Esophagus (tissue), 2 donors: ENCODE data around the gene HIF1A. TPM values are rescaled to one million over a fixed set of nuclear protein-coding genes. Genes with fewer than 3 reads are reported as not detected.
"Not testable (repeated sequence)": the region's sequence is repeated elsewhere in the genome, so short reads cannot be mapped to it uniquely, and the experiment has no call there.

Experiments used
- H3K27ac ChIP-seq, 2 donors: one replicate each; pipeline ENCODE4 v1.5.1; 2013; ENCODE audit warnings: low read depth in 2 of 2, mild to moderate bottlenecking in 2 of 2, inconsistent platforms in 1 of 2, low read length in 1 of 2, moderate library complexity in 1 of 2
- H3K27me3 ChIP-seq, 2 donors: one replicate each; pipeline ENCODE4 v1.6.1; 2013; ENCODE audit warnings: low read length in 2 of 2, control low read depth in 1 of 2, mild to moderate bottlenecking in 1 of 2; ENCODE audit not compliant: insufficient read depth in 2 of 2, control insufficient read depth in 1 of 2
- H3K36me3 ChIP-seq, 2 donors: one replicate each; pipeline ENCODE4 v1.6.1; 2013; ENCODE audit warnings: low read length in 1 of 2; ENCODE audit not compliant: control insufficient read depth in 2 of 2, insufficient read depth in 2 of 2
- H3K4me1 ChIP-seq, 2 donors: one replicate each; pipeline ENCODE4 v1.6.1; 2013; ENCODE audit warnings: low read length in 1 of 2; ENCODE audit not compliant: control insufficient read depth in 2 of 2, insufficient read depth in 2 of 2
- H3K4me3 ChIP-seq, 2 donors: one replicate each; pipeline ENCODE4 v1.5.1; 2013; ENCODE audit warnings: low read length in 2 of 2, mild to moderate bottlenecking in 2 of 2, low read depth in 1 of 2, moderate library complexity in 1 of 2
- H3K9me3 ChIP-seq, 2 donors: one replicate each; pipeline ENCODE4 v1.6.1; 2013; ENCODE audit warnings: mild to moderate bottlenecking in 2 of 2, low read depth in 1 of 2, low read length in 1 of 2, moderate library complexity in 1 of 2; ENCODE audit not compliant: control insufficient read depth in 2 of 2, insufficient read depth in 1 of 2
- WGBS, 2 donors: extraction: QIAGEN DNeasy Blood & Tissue Kit; methylation state at CpG; one replicate each; pipeline ENCODE4 v1.1.7; 2013; 5-methylcytosine and 5-hydroxymethylcytosine counted together
- polyA plus RNA-seq, 2 donors: library from polyadenylated mRNA; stranded (reverse); fragments of 200-250 nt; gene quantifications; one replicate each; pipeline ENCODE4 v1.2.3, GENCODE V29; 2013
- donor health status: healthy with polysubstance abuse.
- donor health status: Bipolar disorder and iron deficiency.

HIF1A gene
- polyA plus RNA-seq, 2 donors = 23.4 to 47.5 TPM

- H3K36me3 ChIP-seq = no peaks in the 10 kb centered on the region
- no peaks in the 10 kb centered on the region for H3K9me3 ChIP-seq
- no peak overlapping the region for H3K4me3 ChIP-seq
- no peaks in the 10 kb centered on the region for H3K4me1 ChIP-seq
- 39% methylated on average over 3 of the region's 3 CpGs for WGBS, 2 donors
- no peaks in the 10 kb centered on the region for H3K27me3 ChIP-seq
- H3K27ac ChIP-seq = no peak overlapping the region
Observed at GRCh38 chr14:61703342-61704129, 8.2 kb downstream of the HIF1A start.

GRCh38 chr14:61704554-61704953 is 9.2 kb downstream of the HIF1A start:
- Histone ChIP-seq H3K27ac (no peak overlapping the region), H3K9me3 (no peaks in the 10 kb centered on the region), H3K27me3 (no peaks in the 10 kb centered on the region), H3K4me3 (no peak overlapping the region), H3K36me3 (no peaks in the 10 kb centered on the region), H3K4me1 (no peaks in the 10 kb centered on the region)
- WGBS, 2 donors = 71 to 83% methylated on average over 3 of the region's 3 CpGs

- Histone ChIP-seq H3K27me3 (no peaks in the 10 kb centered on the region), H3K4me1 (no peaks in the 10 kb centered on the region), H3K9me3 (no peaks in the 10 kb centered on the region), H3K27ac (no peak overlapping the region), H3K4me3 (no peak overlapping the region), H3K36me3 (no peaks in the 10 kb centered on the region)
- WGBS, 2 donors = 75 to 78% methylated on average over 1 of the region's 1 CpG
Observed at GRCh38 chr14:61705017-61705416, 9.7 kb downstream of the HIF1A start.

GRCh38 chr14:61706096-61706690 is 10.9 kb downstream of the HIF1A start:
- WGBS, 2 donors = 53 to 68% methylated on average over 3 of the region's 3 CpGs
- Histone ChIP-seq H3K4me3 (no peak overlapping the region), H3K27ac (no peak overlapping the region), H3K27me3 (no peaks in the 10 kb centered on the region), H3K36me3 (no peaks in the 10 kb centered on the region), H3K4me1 (no peaks in the 10 kb centered on the region), H3K9me3 (no peaks in the 10 kb centered on the region)

DNA sequence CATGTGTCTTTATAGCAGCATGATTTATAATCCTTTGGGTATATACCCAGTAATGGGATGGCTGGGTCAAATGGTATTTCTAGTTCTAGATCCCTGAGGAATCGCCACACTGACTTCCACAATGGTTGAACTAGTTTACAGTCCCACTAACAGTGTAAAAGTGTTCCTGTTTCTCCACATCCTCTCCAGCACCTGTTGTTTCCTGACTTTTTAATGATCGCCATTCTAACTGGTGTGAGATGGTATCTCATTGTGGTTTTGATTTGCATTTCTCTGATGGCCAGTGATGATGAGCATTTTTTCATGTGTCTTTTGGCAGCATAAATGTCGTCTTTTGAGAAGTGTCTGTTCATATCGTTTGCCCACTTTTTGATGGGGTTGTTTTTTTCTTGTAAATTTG is 12.5 kb downstream of the HIF1A start:
- H3K4me1 ChIP-seq, H3K27me3 ChIP-seq, H3K36me3 ChIP-seq, H3K4me3 ChIP-seq, H3K9me3 ChIP-seq, H3K27ac ChIP-seq: not testable (repeated sequence)
- 91 to 92% methylated on average over 2 of the region's 4 CpGs for WGBS, 2 donors

DNA sequence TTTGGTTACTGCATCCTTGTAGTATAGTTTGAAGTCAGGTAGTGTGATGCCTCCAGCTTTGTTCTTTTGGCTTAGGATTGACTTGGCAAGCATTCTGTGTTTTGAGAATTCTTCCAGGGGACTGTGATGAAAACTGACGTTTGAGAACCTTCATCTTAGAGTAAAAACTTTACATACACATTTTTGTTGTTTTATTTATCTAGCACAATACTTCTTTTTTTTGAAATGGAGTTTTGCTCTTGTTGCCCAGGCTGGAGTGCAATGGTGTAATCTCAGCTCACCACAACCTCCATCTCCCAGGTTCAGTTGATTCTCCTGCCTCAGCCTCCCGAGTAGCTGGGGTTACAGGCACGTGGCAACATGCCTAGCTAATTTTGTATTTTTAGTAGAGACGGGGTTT is 13.4 kb downstream of the HIF1A start:
- not testable (repeated sequence) for H3K27ac ChIP-seq, H3K9me3 ChIP-seq, H3K4me3 ChIP-seq, H3K27me3 ChIP-seq, H3K36me3 ChIP-seq, H3K4me1 ChIP-seq
- 46 to 67% methylated on average over 4 of the region's 4 CpGs for WGBS, 2 donors

- Histone ChIP-seq H3K27me3 (no peaks in the 10 kb centered on the region), H3K4me3 (no peak overlapping the region), H3K9me3 (no peaks in the 10 kb centered on the region), H3K4me1 (no peaks in the 10 kb centered on the region), H3K27ac (no peak overlapping the region), H3K36me3 (peaks cover 0 to 2% of the 10 kb centered on the region in 2 donors)
- 74 to 75% methylated on average over 12 of the region's 12 CpGs for WGBS, 2 donors
Observed at GRCh38 chr14:61710853-61711817, 15.8 kb downstream of the HIF1A start.

DNA sequence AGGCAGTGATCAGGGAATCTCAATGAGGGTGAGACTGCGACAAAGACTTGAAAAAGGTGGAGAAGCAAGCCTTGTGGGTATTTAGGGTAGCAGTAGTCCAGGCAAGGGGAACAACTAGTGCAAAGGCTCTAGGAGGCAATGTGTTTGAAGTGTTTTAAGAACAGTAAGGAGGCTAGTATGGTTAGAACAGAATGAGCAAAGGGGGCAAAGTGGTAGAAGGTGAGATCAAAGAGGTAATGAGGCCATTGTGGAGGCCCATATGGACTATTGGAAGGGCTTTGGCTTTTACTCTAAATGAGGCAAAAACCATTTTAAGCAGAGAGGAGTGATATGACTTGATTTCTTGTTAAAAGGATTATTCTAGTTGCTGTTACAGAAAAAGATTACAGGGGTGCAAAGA is 16.8 kb downstream of the HIF1A start:
- Histone ChIP-seq H3K27me3 (no peaks in the 10 kb centered on the region), H3K4me3 (no peak overlapping the region), H3K27ac (no peak overlapping the region), H3K4me1 (no peaks in the 10 kb centered on the region), H3K9me3 (no peaks in the 10 kb centered on the region), H3K36me3 (peaks cover 0 to 2% of the 10 kb centered on the region in 2 donors)
- WGBS, 2 donors = 91 to 100% methylated on average over 1 of the region's 1 CpG

DNA sequence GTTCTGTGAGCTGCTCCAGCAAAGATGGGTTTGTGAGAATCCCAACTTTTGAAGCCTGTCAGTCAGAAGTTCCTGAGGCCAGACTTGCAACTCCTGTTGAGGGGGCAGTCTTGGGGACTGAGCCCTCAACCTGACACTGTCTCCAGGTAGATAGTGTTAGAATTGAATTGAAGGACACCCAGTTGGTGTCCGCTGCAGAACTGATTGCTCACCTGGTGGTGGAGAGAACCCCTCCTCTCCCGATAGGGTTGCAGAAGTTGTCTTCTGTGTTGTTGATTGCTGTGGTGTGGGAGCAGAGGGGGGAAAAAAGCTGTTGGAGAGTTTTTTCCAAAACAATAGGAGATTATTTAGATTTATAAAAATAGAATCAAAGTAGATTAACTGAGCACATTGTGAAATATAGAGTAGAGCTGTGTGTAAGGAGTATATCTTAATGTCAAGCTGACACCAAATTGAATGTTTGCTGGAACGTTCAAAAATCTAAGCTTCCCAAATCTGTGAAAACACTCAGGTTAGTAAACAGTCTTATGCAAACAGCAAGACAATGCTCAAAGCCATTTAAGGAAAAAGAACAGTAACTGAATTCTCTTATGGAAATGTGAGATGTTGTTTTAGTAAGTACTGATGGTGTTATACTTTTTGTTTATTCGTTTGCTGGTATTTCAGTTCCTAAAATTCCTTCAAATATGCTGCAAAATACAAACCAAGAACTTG is 18.6 kb downstream of the HIF1A start:
- no peaks in the 10 kb centered on the region for H3K27me3 ChIP-seq
- 67 to 68% methylated on average over 4 of the region's 4 CpGs for WGBS, 2 donors
- H3K4me1 ChIP-seq = no peaks in the 10 kb centered on the region
- H3K36me3 ChIP-seq = peaks cover 0 to 2% of the 10 kb centered on the region in 2 donors
- no peaks in the 10 kb centered on the region for H3K9me3 ChIP-seq
- H3K4me3 ChIP-seq = no peak overlapping the region
- H3K27ac ChIP-seq = peak overlapping the region in 1 of 2 donors; percentile 29
